ENCODE data around the gene MATR3. TPM values are rescaled to one million over a fixed set of nuclear protein-coding genes. Genes with fewer than 3 reads are reported as not detected.

Gene MATR3
- total RNA-seq, 1 experiment from 2014 or later: 145 TPM

DNA sequence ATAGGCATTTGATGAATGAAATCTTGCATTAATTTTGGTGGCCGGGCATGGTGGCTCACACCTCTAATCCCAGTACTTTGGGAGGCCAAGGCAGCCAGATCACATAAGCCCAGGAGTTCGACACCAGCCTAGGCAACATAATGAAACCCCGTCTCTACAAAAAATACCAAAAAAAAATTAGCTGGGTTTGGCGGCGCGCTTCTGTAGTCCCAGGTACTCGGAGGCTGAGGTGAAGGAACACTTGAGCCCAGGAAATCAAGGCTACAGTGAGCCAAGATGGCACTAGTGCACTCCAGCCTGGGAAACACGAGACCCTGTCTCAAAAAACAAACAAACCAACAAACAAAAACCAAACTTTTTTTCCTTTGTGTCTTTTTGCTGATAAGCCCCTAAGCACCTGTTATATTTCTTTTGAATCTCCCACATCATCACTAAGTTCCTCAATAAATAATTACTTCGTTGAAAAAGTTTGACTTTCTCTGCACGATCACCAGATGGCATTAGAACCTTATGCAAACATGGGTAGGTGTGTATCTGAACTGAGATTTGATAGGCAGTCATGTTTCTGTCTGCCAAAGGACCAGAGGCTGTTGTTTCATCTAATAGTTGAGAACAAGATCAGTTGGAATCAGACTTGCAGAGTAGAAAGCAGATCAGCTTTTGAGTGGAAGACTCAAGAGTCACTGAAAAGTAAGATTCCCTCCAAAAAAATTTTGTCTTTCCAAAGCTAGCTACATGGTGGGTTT is 5.5 kb upstream of the MATR3 start:
- no peaks in the 10 kb centered on the region for H3K9me3 ChIP-seq (ENCODE audit: insufficient read depth, low read depth)
- CTCF ChIA-PET: interaction anchor here (0.7 kb wide), 1 partner anchor 113 kb away, joined by 4 read pairs; no protein-coding TSS in a partner anchor
- H3K27me3 ChIP-seq (ENCODE audit: insufficient read depth, low read depth): no peaks in the 10 kb centered on the region
- POLR2A ChIA-PET (ENCODE audit: unreplicated experiment): interaction anchor here (0.6 kb wide), 1 partner anchor 838 kb away, joined by 5 read pairs; no protein-coding TSS in a partner anchor
- peaks cover 19% of the 10 kb centered on the region for H4K20me1 ChIP-seq (ENCODE audit: insufficient read depth)
- intact Hi-C loops (cut with micrococcal nuclease; ENCODE audit: unreplicated experiment): no loop called here
- no peak overlapping the region for H3K4me2 ChIP-seq
- H3K4me1 ChIP-seq (replicated peaks; ENCODE audit: insufficient read depth): no peaks in the 10 kb centered on the region
- H3K9me2 ChIP-seq (ENCODE audit: insufficient read depth): no peaks in the 10 kb centered on the region
- H3K27ac ChIP-seq: no peak overlapping the region
- DNase-seq: peak in 1 of 2 experiments; percentile 50
- BruUV-seq (replicated peaks): no TSS peak
- 0 out of 2 replicates have a peak, but pooled peaks cover 7% of the 10 kb centered on the region for H3K79me2 ChIP-seq (ENCODE audit: low read depth)
- peaks cover 27% of the 10 kb centered on the region for H3K36me3 ChIP-seq (ENCODE audit: low read depth)
- no peak overlapping the region for H2AFZ ChIP-seq
- TF ChIP-seq, protein P1, sequence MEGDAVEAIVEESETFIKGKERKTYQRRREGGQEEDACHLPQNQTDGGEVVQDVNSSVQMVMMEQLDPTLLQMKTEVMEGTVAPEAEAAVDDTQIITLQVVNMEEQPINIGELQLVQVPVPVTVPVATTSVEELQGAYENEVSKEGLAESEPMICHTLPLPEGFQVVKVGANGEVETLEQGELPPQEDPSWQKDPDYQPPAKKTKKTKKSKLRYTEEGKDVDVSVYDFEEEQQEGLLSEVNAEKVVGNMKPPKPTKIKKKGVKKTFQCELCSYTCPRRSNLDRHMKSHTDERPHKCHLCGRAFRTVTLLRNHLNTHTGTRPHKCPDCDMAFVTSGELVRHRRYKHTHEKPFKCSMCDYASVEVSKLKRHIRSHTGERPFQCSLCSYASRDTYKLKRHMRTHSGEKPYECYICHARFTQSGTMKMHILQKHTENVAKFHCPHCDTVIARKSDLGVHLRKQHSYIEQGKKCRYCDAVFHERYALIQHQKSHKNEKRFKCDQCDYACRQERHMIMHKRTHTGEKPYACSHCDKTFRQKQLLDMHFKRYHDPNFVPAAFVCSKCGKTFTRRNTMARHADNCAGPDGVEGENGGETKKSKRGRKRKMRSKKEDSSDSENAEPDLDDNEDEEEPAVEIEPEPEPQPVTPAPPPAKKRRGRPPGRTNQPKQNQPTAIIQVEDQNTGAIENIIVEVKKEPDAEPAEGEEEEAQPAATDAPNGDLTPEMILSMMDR (conservative IDR thresholded peaks at IDR 0.05): no peak
- no peak for TF ChIP-seq EZH2 (IDR thresholded peaks at IDR 0.05; ENCODE audit: low read depth)
- H3F3A ChIP-seq (ENCODE audit: insufficient read depth, low read depth): peaks cover 71% of the 10 kb centered on the region
- H3K4me3 ChIP-seq: no peak overlapping the region

DNA sequence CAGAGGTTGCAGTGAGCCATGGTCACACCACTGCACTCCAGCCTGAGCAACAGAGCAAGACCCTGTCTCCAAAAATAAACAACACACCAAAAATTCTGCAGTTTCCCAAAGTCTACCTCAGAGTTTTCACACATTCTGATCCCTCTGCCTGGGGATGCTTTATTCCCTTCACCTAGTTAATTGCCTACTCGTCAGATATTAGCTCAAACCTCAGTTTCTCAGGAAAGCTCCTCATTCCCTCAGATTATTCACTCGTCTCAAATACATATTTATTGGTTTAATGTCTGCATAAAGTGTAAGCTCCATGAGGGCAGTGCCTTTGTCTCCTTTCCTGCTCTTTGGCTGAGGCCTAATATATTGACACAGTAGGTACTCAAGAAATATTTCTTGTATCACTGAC is 2.5 kb upstream of the MATR3 start:
- no peak overlapping the region for H3K4me2 ChIP-seq
- H3K36me3 ChIP-seq (ENCODE audit: low read depth): no peaks in the 10 kb centered on the region
- no peaks in the 10 kb centered on the region for H3K9me2 ChIP-seq (ENCODE audit: insufficient read depth)
- intact Hi-C loops (cut with micrococcal nuclease; ENCODE audit: unreplicated experiment): loop anchor here (5.0 kb wide), 1 partner anchor 51 kb away; the partner anchor contains the start of gene PAIP2
- ChIA-PET POLR2A (ENCODE audit: unreplicated experiment) (interaction anchor here (0.6 kb wide), 2 partner anchors 14 to 145 kb away, joined by 6 to 12 read pairs; no protein-coding TSS in a partner anchor), CTCF (interaction anchor here (0.6 kb wide), 1 partner anchor 14 kb away, joined by 4 read pairs; no protein-coding TSS in a partner anchor)
- no peak overlapping the region for H3K27ac ChIP-seq
- TF ChIP-seq EZH2 (IDR thresholded peaks at IDR 0.05; ENCODE audit: low read depth): no peak
- TF ChIP-seq, protein P1 (conservative IDR thresholded peaks at IDR 0.05): no peak
- H4K20me1 ChIP-seq (ENCODE audit: insufficient read depth): peaks cover 23% of the 10 kb centered on the region
- H2AFZ ChIP-seq: no peak overlapping the region
- H3K4me1 ChIP-seq (replicated peaks; ENCODE audit: insufficient read depth): peaks cover 11% of the 10 kb centered on the region
- no peaks in the 10 kb centered on the region for H3K27me3 ChIP-seq (ENCODE audit: insufficient read depth, low read depth)
- BruUV-seq (replicated peaks): no TSS peak
- DNase-seq: peak in 1 of 2 experiments; percentile 8
- peaks cover 55% of the 10 kb centered on the region for H3F3A ChIP-seq (ENCODE audit: insufficient read depth, low read depth)
- no peaks in the 10 kb centered on the region for H3K9me3 ChIP-seq (ENCODE audit: insufficient read depth, low read depth)
- peaks cover 25% of the 10 kb centered on the region for H3K79me2 ChIP-seq (ENCODE audit: low read depth)
- H3K4me3 ChIP-seq: no peak overlapping the region

DNA sequence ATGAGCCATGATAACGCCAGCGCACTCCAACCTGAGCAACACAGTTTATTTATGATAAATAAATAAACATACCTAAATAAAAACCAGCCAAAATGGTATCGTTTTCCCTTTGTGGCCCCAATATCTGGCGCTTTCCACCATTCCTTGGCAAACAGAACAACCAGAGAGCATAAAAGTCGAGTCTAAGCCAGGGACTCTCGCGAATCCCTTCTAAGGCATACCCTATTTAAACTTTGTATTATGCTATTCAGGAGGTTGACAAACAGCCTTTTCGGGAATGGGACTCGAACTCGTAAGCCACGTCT is 386 bp upstream of the MATR3 start:
- H3K4me1 ChIP-seq (replicated peaks; ENCODE audit: insufficient read depth): peaks cover 28% of the 10 kb centered on the region
- no peaks in the 10 kb centered on the region for H3K27me3 ChIP-seq (ENCODE audit: insufficient read depth, low read depth)
- H3K9me2 ChIP-seq (ENCODE audit: insufficient read depth): no peaks in the 10 kb centered on the region
- H3F3A ChIP-seq (ENCODE audit: insufficient read depth, low read depth): peaks cover 35% of the 10 kb centered on the region
- H3K36me3 ChIP-seq (ENCODE audit: low read depth): no peaks in the 10 kb centered on the region
- peak overlapping the region; percentile 94 for H3K4me2 ChIP-seq
- ChIA-PET POLR2A (ENCODE audit: unreplicated experiment) (interaction anchor here (0.6 to 1.4 kb wide), 11 partner anchors 9 to 796 kb away, joined by 3 to 26 read pairs (median 6); partner anchors contain the start of gene PAIP2), CTCF (interaction anchor here (0.6 to 1.0 kb wide), 3 partner anchors 31 to 389 kb away, joined by 3 to 14 read pairs (median 4); no protein-coding TSS in a partner anchor)
- intact Hi-C loops (cut with micrococcal nuclease; ENCODE audit: unreplicated experiment): loop anchor here (5.0 kb wide), 1 partner anchor 49 kb away; the partner anchor contains the start of gene PAIP2
- H3K27ac ChIP-seq: peak overlapping the region; percentile 97; the same call in 1 of the 2 replicates
- no peaks in the 10 kb centered on the region for H3K9me3 ChIP-seq (ENCODE audit: insufficient read depth, low read depth)
- H2AFZ ChIP-seq: peak overlapping the region; percentile 70
- TF ChIP-seq EZH2 (IDR thresholded peaks at IDR 0.05; ENCODE audit: low read depth): no peak
- TF ChIP-seq, protein P1 (conservative IDR thresholded peaks at IDR 0.05): no peak
- peak overlapping the region; percentile 94 for H3K4me3 ChIP-seq
- peaks cover 38% of the 10 kb centered on the region for H4K20me1 ChIP-seq (ENCODE audit: insufficient read depth)
- BruUV-seq (replicated peaks): no TSS peak
- peaks cover 46% of the 10 kb centered on the region for H3K79me2 ChIP-seq (ENCODE audit: low read depth)
- peak in 1 of 2 experiments; percentile 2 for DNase-seq
